Kidney (tissue), 14 donors: ENCODE results near the gene KCNE2. TPM values are rescaled to one million over a fixed set of nuclear protein-coding genes. Genes with fewer than 3 reads are reported as not detected.

Experiments
- DNase-seq, 5 donors: peaks; one replicate each; pipeline ENCODE4 v3.0.0-alpha.2; 2013 to 2020
- FAIRE-seq: peaks from 2 replicates; lab custom pipeline; 2012; peaks lifted over from hg19 to GRCh38; lab: Jason Lieb, UNC
- H3K27ac ChIP-seq, 2 donors: one replicate each; pipeline ENCODE4 v1.7.0; 2013; ENCODE audit warnings: low read depth in 2 of 2, low read length in 2 of 2, inconsistent platforms in 1 of 2
- H3K27me3 ChIP-seq: one replicate; pipeline ENCODE4 v1.7.1; 2013; ENCODE audit warnings: low read length, inconsistent platforms; ENCODE audit not compliant: control insufficient read depth, insufficient read depth
- H3K36me3 ChIP-seq, 3 donors: one replicate each; pipeline versions ENCODE4 v1.7.0 to v1.7.1; 2013; ENCODE audit warnings: low read length in 3 of 3, control low read depth in 1 of 3, inconsistent platforms in 1 of 3; ENCODE audit not compliant: insufficient read depth in 3 of 3, control insufficient read depth in 2 of 3
- H3K4me1 ChIP-seq, 3 donors: one replicate each; pipeline versions ENCODE4 v1.7.0 to v1.7.1; 2013; ENCODE audit warnings: low read length in 3 of 3, inconsistent platforms in 1 of 3, low read depth in 1 of 3; ENCODE audit not compliant: control insufficient read depth in 2 of 3, insufficient read depth in 2 of 3
- H3K4me3 ChIP-seq, 3 donors: one replicate each; pipeline versions ENCODE4 v1.7.0 to v1.8.1; 2013; ENCODE audit warnings: low read length in 3 of 3, control low read depth in 1 of 3, inconsistent platforms in 1 of 3
- H3K9ac ChIP-seq, 3 donors: one replicate each; pipeline versions ENCODE4 v1.7.0 to v1.7.1; 2013; ENCODE audit warnings: low read length in 3 of 3, control low read depth in 1 of 3, inconsistent platforms in 1 of 3
- H3K9me3 ChIP-seq, 3 donors: one replicate each; pipeline versions ENCODE4 v1.7.0 to v1.7.1; 2013; ENCODE audit warnings: low read length in 3 of 3, control low read depth in 1 of 3, inconsistent platforms in 1 of 3; ENCODE audit not compliant: control insufficient read depth in 2 of 3, insufficient read depth in 1 of 3
- CTCF ChIP-seq: IDR thresholded peaks from 3 replicates; pipeline ENCODE4 v1.5.1; 2012; ENCODE audit warnings: mild to moderate bottlenecking, moderate library complexity, borderline replicate concordance; ENCODE audit not compliant: insufficient read depth; ENCODE audit errors: extremely low read depth
- intact Hi-C: fragments of 100-400 bp; cut with DNase I; formaldehyde crosslinking; loops from one replicate; pipeline ENCODE4 v1.11.1; 2022
- polyA plus RNA-seq: library from polyadenylated mRNA; stranded (reverse); fragments of 350-450 nt; fragmentation: Illumina TruSeq; extraction: RNeasy Lipid Tissue Mini Kit (QIAGEN cat#74804); gene quantifications from one replicate; pipeline ENCODE4 v1.2.3, GENCODE V29; 2014; ENCODE audit warnings: low read depth, low replicate concordance; ENCODE audit not compliant: insufficient read depth
- total RNA-seq: library from RNA; stranded (reverse); fragmentation: NEBNext Ultra II Directional; extraction: Animal tissue kit (Norgen Biotek cat#: 25700); gene quantifications from one replicate; pipeline ENCODE4 v1.2.1, GENCODE V29; 2021
- donor health status: control.
- donor health status: control.
- donor health status: control.
- donor health status: control.
- donor health status: control.
- donor health status: DM: yes; HTN: yes; CAD: no.
- donor health status: Normal renal cell carcinoma (clear cell type).

Gene KCNE2
- total and polyA plus RNA-seq, 2 donors from 2014 or later = 0.80 TPM; not detected in 1

- no peaks in the 10 kb centered on the region for H3K4me1 ChIP-seq
- no peaks in the 10 kb centered on the region for H3K27me3 ChIP-seq
- no peaks in the 10 kb centered on the region for H3K9me3 ChIP-seq
- DNase-seq (peak in 1 of 5 donors; percentile 29), FAIRE-seq (no peak)
- intact Hi-C loops = no loop called here
- no peaks in the 10 kb centered on the region for H3K36me3 ChIP-seq
- H3K27ac ChIP-seq = no peak overlapping the region
- no peak for TF ChIP-seq CTCF
- no peak overlapping the region for H3K4me3 ChIP-seq
- H3K9ac ChIP-seq = no peak overlapping the region
Measured at GRCh38 chr21:34336756-34337391, 26.9 kb upstream of the KCNE2 start.

- FAIRE-seq (no peak), DNase-seq (peak in 1 of 5 donors; percentile 22)
- Histone ChIP-seq H3K27me3 (no peaks in the 10 kb centered on the region), H3K4me3 (no peak overlapping the region), H3K4me1 (no peaks in the 10 kb centered on the region), H3K36me3 (no peaks in the 10 kb centered on the region), H3K27ac (no peak overlapping the region), H3K9me3 (no peaks in the 10 kb centered on the region), H3K9ac (no peak overlapping the region)
- intact Hi-C loops = no loop called here
- TF ChIP-seq CTCF = no peak
Measured at GRCh38 chr21:34337741-34338140, 26.1 kb upstream of the KCNE2 start.

GRCh38 chr21:34338226-34338625 is 25.6 kb upstream of the KCNE2 start:
- H3K4me1 ChIP-seq = no peaks in the 10 kb centered on the region
- TF ChIP-seq CTCF = no peak
- FAIRE-seq (no peak), DNase-seq (no peak)
- intact Hi-C loops = no loop called here
- H3K36me3 ChIP-seq = no peaks in the 10 kb centered on the region
- no peak overlapping the region for H3K9ac ChIP-seq
- no peaks in the 10 kb centered on the region for H3K27me3 ChIP-seq
- no peak overlapping the region for H3K27ac ChIP-seq
- H3K4me3 ChIP-seq = no peak overlapping the region
- H3K9me3 ChIP-seq = no peaks in the 10 kb centered on the region

- no peaks in the 10 kb centered on the region for H3K4me1 ChIP-seq
- no peak for TF ChIP-seq CTCF
- no peak for FAIRE-seq
- H3K9ac ChIP-seq = no peak overlapping the region
- no peaks in the 10 kb centered on the region for H3K27me3 ChIP-seq
- intact Hi-C loops = no loop called here
- H3K27ac ChIP-seq = no peak overlapping the region
- no peaks in the 10 kb centered on the region for H3K9me3 ChIP-seq
- no peak overlapping the region for H3K4me3 ChIP-seq
- no peaks in the 10 kb centered on the region for H3K36me3 ChIP-seq
- no peak for DNase-seq
Measured at GRCh38 chr21:34340061-34340460, 23.7 kb upstream of the KCNE2 start.
